GM21619 (cell line): Measurements from ENCODE around the gene DLGAP1.

Experiments used
- ATAC-seq: cut with Tn5 transposase; IDR thresholded peaks from one replicate; pipeline ENCODE4 v1.9.1; 2021; ENCODE audit not compliant: unreplicated experiment

DLGAP1 gene

GRCh38 chr18:4193086-4193485 is 262.0 kb downstream of the DLGAP1 start:
- no peak for ATAC-seq

- no peak for ATAC-seq
Observed at GRCh38 chr18:4181882-4182568, 273.1 kb downstream of the DLGAP1 start.

GRCh38 chr18:4181086-4181485 is 274.0 kb downstream of the DLGAP1 start:
- ATAC-seq, result no peak

DNA sequence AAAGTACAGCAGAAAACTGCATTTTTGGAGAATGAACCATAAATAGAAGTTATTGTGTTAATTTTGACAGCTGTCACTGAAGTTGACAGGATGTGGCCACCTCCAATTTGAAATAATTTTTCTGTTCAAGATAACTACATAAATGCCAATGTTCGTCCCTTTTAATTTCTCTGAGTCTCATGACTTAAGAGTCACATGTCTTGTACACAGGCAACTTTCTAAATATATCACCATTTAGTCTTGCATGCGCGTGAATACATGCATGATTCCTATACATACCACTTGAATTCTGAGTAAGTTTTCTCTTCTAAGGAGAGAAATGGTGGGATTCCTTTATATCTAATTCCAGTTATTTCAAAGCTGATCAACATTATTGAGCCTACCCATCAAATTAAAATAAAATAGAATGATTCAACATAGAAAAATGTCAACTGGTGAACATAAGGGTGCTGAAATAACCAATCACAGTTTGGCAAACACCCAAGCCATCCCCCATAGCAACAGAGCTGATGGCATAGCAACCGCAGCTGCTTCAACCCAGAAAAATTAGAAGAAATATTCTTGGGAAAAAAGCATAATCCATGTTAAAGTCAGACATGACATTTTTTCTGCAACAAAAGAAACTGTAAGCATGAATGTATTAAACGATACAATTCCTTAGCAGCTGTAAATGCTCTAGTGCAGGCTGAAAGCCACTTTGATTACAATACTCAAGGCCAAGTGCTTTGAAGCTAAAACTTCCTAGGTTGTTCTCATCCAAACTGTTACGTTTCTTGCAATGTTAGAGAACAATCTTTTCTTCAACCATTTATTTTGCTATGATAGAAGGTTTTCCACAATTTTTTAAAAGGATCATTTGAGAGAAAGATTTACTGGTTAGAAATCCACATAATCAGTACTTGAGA is 282.7 kb downstream of the DLGAP1 start:
- ATAC-seq, result no peak

DNA sequence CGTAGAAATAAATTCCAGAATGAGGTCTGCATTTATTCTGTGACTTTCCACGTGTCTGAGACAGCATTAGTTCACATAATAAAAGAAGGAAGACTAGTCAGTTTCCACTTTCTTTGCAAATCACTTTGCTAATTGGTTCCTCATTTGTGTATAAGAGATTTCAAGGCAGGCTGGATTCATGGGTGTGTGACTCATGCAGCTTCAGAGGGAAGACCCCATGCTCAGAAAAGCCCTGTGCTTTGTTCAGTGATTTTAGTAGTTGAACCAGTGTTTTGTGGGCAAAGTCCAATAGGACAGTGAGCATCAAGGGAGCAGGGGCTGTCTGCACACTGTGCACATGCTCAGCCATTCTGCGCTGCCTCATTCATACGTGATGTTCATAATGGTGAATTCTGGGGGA is 297.8 kb downstream of the DLGAP1 start:
- no peak for ATAC-seq

DNA sequence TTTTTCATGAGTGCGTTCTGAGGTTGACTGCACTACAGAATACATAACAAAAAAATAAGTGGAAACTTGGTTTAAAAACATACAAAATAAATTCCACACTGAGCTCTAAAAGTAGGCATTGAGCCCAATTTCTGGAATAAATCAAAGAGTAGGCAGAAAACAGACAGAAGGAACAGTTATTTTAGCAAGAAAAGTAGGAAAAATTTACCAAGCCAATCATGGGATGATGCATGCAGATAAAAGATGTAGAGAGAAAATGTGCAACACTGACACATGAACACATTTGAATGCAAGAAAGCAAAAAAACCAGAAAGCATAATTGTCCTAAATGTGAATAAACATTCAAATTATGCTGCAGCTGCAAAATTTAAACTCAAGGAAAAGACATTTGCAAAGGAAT is 308.3 kb downstream of the DLGAP1 start:
- no peak for ATAC-seq

DNA sequence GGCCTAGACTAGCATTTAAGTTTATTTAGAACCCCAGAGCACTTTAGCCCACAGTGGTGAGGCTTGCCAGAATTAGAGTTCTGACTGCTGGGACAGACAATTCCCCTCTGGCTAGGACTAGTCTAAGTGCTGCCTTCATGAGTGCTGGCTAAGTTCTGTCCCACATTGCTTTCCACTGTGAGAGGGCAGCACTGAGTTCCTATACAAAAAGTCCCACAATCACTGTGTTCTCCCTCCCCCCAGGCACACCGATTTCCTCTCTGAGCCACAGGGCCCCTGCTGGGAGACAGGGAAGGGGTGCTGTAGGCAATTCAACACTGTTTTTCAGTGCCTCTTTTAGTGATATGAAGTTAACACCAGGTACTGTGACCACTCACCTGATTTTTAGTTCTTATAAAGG is 310.9 kb downstream of the DLGAP1 start:
- no peak for ATAC-seq

- ATAC-seq, result no peak
Observed at GRCh38 chr18:4143585-4143984, 311.5 kb downstream of the DLGAP1 start.

- ATAC-seq, result no peak
Observed at GRCh38 chr18:4142876-4143275, 312.2 kb downstream of the DLGAP1 start.

GRCh38 chr18:4134700-4135099 is 320.4 kb downstream of the DLGAP1 start:
- ATAC-seq, result no peak

DNA sequence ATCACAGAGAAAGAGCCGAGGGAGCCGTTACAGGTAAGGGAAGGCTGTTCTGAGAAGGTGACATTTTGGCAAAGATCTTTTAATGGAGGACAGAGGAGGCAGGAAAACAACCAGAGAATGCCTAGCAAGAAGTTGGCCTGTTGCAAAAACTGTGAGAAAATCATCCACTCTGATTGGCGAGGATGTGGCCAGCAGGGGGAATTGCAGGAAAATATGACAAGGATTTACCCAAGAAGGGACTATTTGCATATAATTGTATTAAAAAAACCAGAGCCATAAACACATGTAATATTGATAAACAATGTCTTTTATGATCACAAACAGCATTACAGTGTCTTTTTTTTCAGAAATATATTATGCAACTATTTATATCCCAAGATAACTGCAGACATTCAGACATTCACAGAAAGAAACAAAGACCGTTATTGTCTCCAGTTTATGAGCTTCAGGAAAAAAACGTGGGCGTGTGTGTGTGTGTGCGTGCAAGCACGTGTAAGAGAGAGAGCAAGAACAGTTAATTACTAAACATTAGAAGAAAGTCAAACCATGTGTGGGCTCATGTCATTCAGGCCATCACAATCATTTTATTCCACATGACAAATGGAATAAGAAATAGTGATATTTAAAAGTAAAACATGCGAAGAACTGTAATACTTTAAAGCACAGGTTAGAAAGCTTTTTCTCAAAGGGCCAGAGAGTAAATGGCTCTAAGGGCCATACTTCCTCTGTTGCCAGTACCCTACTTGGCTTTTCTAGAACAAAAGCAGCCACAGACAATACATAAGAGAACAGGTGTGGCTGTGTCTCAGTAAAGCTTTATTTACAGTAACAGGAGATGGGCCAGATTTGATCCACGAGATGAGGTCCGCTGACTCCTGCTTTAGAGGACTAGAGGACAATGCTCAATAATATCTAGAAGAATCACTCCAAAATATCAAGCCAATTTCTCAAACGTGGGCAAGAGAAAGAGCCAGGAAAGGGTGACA is 324.1 kb downstream of the DLGAP1 start:
- no peak for ATAC-seq

DNA sequence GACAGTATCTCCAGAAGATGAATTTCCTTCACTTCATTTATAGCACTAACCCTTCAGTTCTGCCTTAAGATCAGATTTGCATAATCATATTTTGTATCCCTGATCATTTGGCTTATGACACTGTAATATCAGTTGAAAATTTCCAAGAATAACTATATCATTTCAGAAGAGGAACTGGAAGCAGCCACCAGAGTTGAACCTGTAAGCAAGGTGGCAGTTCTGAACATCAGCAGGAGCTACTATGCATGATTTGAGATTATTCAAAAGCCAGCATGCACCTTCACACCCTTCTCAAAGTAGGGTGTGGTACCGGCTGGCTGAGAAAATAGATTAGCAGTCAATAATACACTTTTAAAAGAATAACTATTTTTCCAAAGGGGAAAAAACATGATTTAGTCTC is 328.2 kb downstream of the DLGAP1 start:
- ATAC-seq, result no peak

DNA sequence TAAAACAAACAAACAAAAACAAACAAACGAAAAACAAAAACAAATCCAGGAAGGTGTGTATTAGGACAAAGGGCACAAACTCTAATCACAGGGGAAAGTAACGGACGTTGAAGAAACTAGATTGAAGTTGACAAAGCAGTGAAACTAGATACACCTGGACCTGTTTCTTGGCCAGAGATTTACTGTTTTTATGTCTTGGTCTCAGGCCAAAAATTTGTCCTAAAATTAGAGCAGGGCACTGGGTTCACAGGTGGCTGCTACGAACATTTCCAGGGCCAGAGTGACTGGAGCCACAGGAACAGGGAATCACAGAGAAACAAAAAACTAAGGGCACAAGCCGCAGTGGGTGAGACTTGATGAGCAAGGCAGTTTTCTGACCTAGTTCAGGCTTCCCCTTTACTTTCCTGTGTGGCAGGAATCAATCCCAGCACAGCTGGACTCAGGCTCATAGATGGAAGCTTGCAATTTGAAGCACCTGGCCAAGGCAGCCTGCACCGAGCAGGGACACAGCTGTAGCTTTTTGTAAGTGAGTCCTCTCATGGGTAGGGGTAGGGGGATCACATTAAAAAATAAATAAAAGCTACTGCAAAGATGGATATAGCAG is 329.4 kb downstream of the DLGAP1 start:
- ATAC-seq, result no peak

DNA sequence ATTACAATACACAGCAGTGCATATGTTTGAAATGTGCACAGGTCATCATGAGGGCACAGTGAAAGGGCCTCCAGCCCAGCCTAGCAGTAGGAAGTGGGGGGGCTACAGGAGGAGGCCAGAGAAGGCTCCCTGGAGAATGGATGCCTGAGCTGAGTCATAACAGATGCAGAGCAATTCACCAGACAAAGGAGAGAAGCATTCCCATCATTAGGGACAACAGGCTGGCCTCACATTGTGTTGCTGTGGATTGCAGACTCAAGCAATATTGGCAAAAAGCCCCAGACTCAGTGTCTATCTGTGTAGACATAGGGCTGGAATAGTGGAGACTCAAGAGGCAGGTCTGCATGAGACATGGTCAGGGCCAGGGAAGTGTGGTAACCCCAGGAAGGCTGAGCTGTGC is 329.9 kb downstream of the DLGAP1 start:
- no peak for ATAC-seq

DNA sequence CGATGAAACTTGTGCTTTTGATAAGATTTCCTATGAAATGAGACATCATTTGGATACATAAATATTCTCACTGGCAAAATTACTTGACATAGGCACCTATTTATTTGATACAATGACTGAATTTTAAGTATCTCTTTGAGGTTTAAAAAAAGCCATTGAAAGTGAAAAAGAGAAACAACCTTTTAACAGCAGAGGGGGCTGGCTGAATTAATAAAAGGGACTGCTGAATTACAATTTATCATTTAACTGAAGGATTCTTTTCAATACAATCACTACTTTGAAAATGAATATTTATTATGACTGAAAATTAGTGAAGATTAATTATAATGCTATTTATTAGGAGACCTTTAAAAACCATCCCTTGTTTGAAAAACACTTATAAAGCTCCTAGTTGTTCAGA is 335.3 kb downstream of the DLGAP1 start:
- ATAC-seq, result no peak

DNA sequence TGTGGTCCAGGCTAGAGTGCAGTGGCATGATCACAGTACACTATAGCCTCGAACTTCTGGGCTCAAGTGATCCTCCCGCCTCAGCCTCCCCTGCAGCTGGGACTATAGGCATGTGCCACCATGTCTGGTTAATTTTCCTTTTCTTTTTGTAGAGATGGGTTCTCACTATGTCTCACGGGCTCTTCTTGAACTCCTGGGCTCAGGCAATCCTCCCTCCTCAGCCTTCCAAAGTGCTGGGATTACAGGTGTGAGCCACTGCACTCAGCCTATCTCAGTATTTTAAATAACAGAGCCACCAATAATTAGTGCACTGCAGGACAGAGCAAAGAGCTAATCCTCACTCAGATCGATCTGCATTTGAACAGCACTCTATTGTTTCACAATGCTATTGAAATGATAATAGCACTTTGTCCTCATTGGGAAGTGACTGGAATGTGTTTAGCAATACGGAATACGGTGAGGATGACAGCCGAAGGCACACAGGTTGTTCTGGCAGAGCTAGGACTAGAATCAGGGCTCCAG is 335.9 kb downstream of the DLGAP1 start:
- no peak for ATAC-seq

- ATAC-seq, result no peak
Observed at GRCh38 chr18:4108016-4108415, 347.1 kb downstream of the DLGAP1 start.

DNA sequence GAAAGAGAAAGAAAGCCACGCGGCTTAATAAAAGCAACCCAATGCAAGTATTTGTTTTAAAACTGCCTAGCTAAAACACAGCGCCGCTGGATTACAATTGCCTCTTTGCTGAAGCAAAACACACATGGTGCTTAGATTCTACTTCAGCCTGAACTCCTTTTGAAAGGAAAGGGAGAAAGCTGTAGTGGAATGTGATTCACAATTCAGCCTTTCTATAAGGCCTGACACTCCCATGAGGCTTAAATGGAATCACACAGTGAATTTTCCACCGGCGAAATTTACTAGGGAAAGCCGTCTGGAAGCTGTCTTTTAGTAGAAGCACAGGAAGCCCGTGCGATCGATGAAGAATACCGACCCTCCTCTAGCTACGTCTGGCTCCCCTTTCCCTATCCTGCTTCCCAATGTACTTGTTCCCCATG is 348.0 kb downstream of the DLGAP1 start:
- no peak for ATAC-seq

DNA sequence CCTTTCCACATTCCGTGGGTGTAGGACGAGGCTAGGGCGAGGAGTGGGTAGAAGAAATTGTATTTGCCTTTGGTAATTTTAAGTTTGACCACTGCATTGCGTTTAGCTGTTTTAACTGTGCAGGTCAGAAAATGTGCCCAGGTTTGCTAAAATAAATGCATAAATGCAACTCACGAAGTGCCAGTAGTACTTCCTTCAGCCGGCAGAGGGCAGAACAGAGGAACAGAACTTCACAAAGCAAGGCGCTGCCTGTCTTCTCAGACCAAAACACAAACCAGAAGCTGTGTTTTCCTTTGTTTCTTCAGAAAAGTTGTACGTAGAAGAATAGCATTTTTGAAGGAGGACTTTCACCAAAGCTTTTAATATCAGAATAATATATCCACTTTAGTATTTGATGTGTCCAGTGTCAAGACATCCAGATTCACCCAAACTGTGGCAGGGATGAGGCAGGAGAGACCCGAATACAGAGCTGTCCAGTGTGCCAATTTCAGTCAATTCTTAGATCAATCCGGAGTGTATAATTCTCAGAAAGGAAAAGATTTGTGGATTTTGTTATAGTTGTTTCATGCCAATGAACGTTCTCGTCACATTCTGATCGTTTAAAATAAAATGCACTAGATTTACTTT is 348.6 kb downstream of the DLGAP1 start:
- ATAC-seq, result no peak

- no peak for ATAC-seq
Observed at GRCh38 chr18:4102901-4103300, 352.2 kb downstream of the DLGAP1 start.
